Ishikawa (cell line): ENCODE data around the gene MYO16.

ENCODE experiments used
- CEBPB ChIP-seq: IDR thresholded peaks from 2 replicates; pipeline ENCODE4 v1.6.1; 2012
- CREB1 ChIP-seq: IDR thresholded peaks from 2 replicates; pipeline ENCODE4 v1.6.1; 2012; ENCODE audit warnings: low read depth
- EGR1 ChIP-seq: IDR thresholded peaks from 2 replicates; pipeline ENCODE4 v1.6.1; 2012
- EP300 ChIP-seq: IDR thresholded peaks from 2 replicates; pipeline ENCODE4 v1.6.1; 2012; ENCODE audit warnings: borderline replicate concordance
- FOXM1 ChIP-seq: IDR thresholded peaks from 2 replicates; pipeline ENCODE4 v1.6.1; 2012; ENCODE audit warnings: low read depth, borderline replicate concordance
- NFIC ChIP-seq: IDR thresholded peaks from 2 replicates; pipeline ENCODE4 v1.6.1; 2012
- RAD21 ChIP-seq: IDR thresholded peaks from 2 replicates; pipeline ENCODE4 v1.6.1; 2012; ENCODE audit warnings: low read depth
- TAF1 ChIP-seq: IDR thresholded peaks from 2 replicates; pipeline ENCODE4 v1.6.1; 2012; ENCODE audit warnings: low read depth, mild to moderate bottlenecking
- TCF12 ChIP-seq: IDR thresholded peaks from 2 replicates; pipeline ENCODE4 v1.6.1; 2012; ENCODE audit warnings: low read depth
- TEAD4 ChIP-seq: IDR thresholded peaks from 2 replicates; pipeline ENCODE4 v1.6.1; 2012
- YY1 ChIP-seq: IDR thresholded peaks from 2 replicates; pipeline ENCODE4 v1.6.1; 2012; ENCODE audit warnings: low read depth
- ZBTB7A ChIP-seq: IDR thresholded peaks from 2 replicates; pipeline ENCODE4 v1.6.1; 2012; ENCODE audit warnings: low read depth
- TF ChIP-seq, protein P1 (sequence below): IDR thresholded peaks from 2 replicates; pipeline ENCODE4 v1.6.1; 2012
- TF ChIP-seq, protein P2 (sequence below): IDR thresholded peaks from 2 replicates; pipeline ENCODE4 v1.6.1; 2012; ENCODE audit warnings: low read depth, mild to moderate bottlenecking
- TF ChIP-seq, protein P3 (sequence below): IDR thresholded peaks from 2 replicates; pipeline ENCODE4 v1.6.1; 2012

MYO16 gene

DNA sequence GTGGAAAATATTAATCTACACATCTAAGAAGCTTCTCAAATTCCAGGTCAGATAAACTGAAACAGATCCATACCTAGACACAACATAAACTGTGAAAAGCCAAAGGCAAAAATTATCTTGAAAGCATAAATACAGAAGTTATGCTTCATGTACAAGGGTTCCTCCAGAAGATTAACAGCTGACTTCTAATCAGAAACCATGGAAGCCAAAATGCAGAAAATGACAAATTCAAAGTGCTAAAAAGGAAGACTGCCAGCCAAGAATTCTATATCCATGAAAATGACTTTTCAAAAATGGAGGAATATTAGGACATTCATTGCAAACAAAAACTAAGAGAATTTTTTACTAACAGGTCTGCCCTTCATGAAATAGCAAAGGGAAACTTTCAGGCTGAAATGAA, 72.8 kb downstream of the MYO16 start:
- TF ChIP-seq NFIC (no peak), YY1 (no peak), FOXM1 (no peak), TAF1 (no peak), TEAD4 (no peak), EP300 (no peak), EGR1 (no peak), CREB1 (no peak), CEBPB (no peak), TCF12 (no peak), RAD21 (no peak), ZBTB7A (no peak)
- TF ChIP-seq, protein P1, sequence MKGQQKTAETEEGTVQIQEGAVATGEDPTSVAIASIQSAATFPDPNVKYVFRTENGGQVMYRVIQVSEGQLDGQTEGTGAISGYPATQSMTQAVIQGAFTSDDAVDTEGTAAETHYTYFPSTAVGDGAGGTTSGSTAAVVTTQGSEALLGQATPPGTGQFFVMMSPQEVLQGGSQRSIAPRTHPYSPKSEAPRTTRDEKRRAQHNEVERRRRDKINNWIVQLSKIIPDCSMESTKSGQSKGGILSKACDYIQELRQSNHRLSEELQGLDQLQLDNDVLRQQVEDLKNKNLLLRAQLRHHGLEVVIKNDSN = no peak
- TF ChIP-seq, protein P2, sequence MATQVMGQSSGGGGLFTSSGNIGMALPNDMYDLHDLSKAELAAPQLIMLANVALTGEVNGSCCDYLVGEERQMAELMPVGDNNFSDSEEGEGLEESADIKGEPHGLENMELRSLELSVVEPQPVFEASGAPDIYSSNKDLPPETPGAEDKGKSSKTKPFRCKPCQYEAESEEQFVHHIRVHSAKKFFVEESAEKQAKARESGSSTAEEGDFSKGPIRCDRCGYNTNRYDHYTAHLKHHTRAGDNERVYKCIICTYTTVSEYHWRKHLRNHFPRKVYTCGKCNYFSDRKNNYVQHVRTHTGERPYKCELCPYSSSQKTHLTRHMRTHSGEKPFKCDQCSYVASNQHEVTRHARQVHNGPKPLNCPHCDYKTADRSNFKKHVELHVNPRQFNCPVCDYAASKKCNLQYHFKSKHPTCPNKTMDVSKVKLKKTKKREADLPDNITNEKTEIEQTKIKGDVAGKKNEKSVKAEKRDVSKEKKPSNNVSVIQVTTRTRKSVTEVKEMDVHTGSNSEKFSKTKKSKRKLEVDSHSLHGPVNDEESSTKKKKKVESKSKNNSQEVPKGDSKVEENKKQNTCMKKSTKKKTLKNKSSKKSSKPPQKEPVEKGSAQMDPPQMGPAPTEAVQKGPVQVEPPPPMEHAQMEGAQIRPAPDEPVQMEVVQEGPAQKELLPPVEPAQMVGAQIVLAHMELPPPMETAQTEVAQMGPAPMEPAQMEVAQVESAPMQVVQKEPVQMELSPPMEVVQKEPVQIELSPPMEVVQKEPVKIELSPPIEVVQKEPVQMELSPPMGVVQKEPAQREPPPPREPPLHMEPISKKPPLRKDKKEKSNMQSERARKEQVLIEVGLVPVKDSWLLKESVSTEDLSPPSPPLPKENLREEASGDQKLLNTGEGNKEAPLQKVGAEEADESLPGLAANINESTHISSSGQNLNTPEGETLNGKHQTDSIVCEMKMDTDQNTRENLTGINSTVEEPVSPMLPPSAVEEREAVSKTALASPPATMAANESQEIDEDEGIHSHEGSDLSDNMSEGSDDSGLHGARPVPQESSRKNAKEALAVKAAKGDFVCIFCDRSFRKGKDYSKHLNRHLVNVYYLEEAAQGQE = no peak
- TF ChIP-seq, protein P3, sequence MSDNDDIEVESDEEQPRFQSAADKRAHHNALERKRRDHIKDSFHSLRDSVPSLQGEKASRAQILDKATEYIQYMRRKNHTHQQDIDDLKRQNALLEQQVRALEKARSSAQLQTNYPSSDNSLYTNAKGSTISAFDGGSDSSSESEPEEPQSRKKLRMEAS = no peak

- TF ChIP-seq ZBTB7A (no peak), CEBPB (no peak), TEAD4 (no peak), CREB1 (no peak), TAF1 (no peak), FOXM1 (no peak)
- TF ChIP-seq, protein P2 = no peak
These were observed 75.6 kb downstream of the MYO16 start for GRCh38 chr13:108705031-108705430.

DNA sequence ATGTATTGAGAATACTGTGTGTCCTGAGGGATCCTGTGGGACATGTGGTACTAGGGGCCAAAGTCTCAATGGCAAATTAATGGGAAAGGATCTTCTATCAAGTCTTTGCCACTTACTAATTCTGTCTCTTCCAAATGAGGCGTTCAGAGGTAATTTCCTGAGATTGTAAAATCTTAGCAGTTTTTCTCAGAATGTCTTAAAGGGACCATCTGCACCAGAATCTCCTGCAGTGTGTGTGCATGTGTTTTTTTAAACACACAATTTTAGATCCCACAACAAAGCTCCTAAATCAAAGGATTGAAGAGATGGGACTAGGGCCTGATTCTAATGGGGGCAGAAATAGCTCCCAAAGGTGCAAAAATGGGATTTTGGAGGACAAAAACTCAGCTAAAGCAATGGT, 78.2 kb downstream of the MYO16 start:
- TF ChIP-seq TCF12 = no peak
- TF ChIP-seq NFIC = no peak
- no peak for TF ChIP-seq YY1
- no peak for TF ChIP-seq EGR1
- no peak for TF ChIP-seq CREB1
- no peak for TF ChIP-seq ZBTB7A
- no peak for TF ChIP-seq CEBPB
- TF ChIP-seq TAF1 = no peak
- TF ChIP-seq, protein P1 = no peak
- no peak for TF ChIP-seq FOXM1
- no peak for TF ChIP-seq RAD21
- TF ChIP-seq, protein P3 = no peak
- TF ChIP-seq, protein P2 = no peak
- TF ChIP-seq TEAD4 = no peak
- no peak for TF ChIP-seq EP300

GRCh38 chr13:108708921-108709320, 79.5 kb downstream of the MYO16 start:
- TF ChIP-seq ZBTB7A (no peak), NFIC (no peak), YY1 (no peak), CREB1 (no peak), EGR1 (no peak), RAD21 (no peak), EP300 (no peak), TAF1 (no peak), TEAD4 (no peak), TCF12 (no peak)
- TF ChIP-seq, protein P3 = no peak
- TF ChIP-seq, protein P1 = no peak
- TF ChIP-seq, protein P2 = no peak
